BE2C (cell line): ENCODE results near the gene CR1. TPM values are rescaled to one million over a fixed set of nuclear protein-coding genes. Genes with fewer than 3 reads are reported as not detected.
A peak's percentile ranks its signal among the peaks of the same experiment; 100 is the strongest.

Experiments used
- DNase-seq: peaks from one replicate; pipeline ENCODE4 v3.0.0-alpha.2; 2020
- H3K27me3 ChIP-seq: fragments of 250-450 bp; sonication (Bioruptor Pico); 2 replicates; pipeline ENCODE4 v1.5.1; 2020; ENCODE audit warnings: mild to moderate bottlenecking
- H3K36me3 ChIP-seq: fragments of 250-450 bp; sonication (Bioruptor Pico); 2 replicates; pipeline ENCODE4 v1.5.1; 2020; ENCODE audit warnings: mild to moderate bottlenecking
- H3K4me1 ChIP-seq: fragments of 250-450 bp; sonication (Bioruptor Pico); 2 replicates; pipeline ENCODE4 v1.5.1; 2020
- H3K4me3 ChIP-seq: 2 replicates; pipeline ENCODE4 v1.5.1; 2011; ENCODE audit warnings: low read depth, low read length
- H3K9me3 ChIP-seq: fragments of 250-450 bp; sonication (Bioruptor Pico); 2 replicates; pipeline ENCODE4 v1.5.1; 2020
- polyA plus RNA-seq: library from polyadenylated mRNA; unstranded; fragments of >200 nt; gene quantifications from one replicate; pipeline ENCODE4 v1.2.1, GENCODE V29; 2012; ENCODE audit warnings: low read depth, missing spikeins; ENCODE audit not compliant: insufficient read length, insufficient read depth
- TF ChIP-seq, protein P1 (sequence below): IDR thresholded peaks from 2 replicates; pipeline ENCODE4 v1.5.1; 2012; ENCODE audit warnings: mild to moderate bottlenecking, low read depth, low read length

The CR1 gene
- polyA plus RNA-seq, result not detected

DNA sequence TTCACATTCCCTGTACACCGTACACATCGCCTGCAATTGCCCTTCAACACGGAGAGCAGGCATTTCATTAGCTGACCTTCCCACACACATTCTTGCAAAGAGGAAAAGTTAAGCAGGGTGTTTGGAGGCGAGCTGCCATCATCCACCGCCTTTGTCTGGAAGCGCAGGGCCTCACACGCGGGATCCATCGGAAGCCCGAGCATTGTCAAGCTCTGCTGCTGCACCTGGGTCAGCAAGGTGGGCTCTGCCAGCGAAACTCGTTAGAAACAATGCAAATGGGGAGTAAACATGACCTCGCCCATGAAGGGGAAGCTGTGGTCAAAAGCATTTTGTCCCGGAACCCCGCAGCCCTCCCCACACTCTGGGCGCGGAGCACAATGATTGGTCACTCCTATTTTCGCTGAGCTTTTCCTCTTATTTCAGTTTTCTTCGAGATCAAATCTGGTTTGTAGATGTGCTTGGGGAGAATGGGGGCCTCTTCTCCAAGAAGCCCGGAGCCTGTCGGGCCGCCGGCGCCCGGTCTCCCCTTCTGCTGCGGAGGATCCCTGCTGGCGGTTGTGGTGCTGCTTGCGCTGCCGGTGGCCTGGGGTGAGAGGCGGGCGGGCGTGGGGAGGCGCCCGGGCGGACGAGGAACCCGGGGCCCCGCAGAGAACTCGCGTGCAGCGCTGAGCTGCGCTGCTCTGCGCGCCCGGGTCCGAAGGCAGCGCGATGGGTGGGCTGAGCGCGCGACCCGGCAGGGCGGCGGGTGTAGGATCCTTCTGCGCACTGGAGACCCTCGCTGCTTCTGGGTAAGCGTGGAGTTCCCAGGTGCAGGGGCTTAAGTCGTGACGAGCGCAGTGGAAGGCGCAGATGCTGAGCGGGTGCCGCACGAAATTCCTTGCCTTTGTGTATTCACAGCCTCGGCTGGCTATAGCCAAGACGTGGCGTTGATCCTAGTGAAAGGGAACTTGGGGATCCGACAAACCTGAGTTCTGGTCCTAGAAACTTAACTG is at the start of gene CR1:
CR1 (plus strand) TSS at position 357 of the 992 bp plus-strand sequence; CDS start at position 468, 111 bp downstream.
- Histone ChIP-seq H3K27me3 (peaks cover 75% of the 10 kb centered on the region), H3K36me3 (no peaks in the 10 kb centered on the region), H3K4me3 (no peak within 1 kb of the TSS), H3K9me3 (no peaks in the 10 kb centered on the region), H3K4me1 (no peaks in the 10 kb centered on the region)
- TF ChIP-seq, protein P1, sequence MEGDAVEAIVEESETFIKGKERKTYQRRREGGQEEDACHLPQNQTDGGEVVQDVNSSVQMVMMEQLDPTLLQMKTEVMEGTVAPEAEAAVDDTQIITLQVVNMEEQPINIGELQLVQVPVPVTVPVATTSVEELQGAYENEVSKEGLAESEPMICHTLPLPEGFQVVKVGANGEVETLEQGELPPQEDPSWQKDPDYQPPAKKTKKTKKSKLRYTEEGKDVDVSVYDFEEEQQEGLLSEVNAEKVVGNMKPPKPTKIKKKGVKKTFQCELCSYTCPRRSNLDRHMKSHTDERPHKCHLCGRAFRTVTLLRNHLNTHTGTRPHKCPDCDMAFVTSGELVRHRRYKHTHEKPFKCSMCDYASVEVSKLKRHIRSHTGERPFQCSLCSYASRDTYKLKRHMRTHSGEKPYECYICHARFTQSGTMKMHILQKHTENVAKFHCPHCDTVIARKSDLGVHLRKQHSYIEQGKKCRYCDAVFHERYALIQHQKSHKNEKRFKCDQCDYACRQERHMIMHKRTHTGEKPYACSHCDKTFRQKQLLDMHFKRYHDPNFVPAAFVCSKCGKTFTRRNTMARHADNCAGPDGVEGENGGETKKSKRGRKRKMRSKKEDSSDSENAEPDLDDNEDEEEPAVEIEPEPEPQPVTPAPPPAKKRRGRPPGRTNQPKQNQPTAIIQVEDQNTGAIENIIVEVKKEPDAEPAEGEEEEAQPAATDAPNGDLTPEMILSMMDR, result no peak
- peak; percentile 6 for DNase-seq

DNA sequence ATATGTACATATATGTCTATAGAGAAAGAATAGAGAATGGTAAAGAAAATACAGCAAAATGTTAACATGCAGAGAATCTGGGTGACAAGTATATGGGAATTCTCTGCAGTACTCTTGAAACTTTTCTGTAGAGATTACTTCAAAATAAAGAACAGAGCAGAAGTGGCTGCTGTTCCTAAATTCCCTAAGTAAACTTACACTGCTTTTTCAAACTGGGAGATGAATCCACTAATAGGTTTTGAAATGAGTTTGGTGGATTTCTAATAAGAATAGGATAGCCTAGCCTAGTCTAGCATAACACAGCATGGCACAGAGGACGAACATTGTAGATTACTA is 42.3 kb upstream of the CR1 start:
- H3K4me1 ChIP-seq, result no peaks in the 10 kb centered on the region
- DNase-seq, result no peak
- H3K4me3 ChIP-seq, result no peak overlapping the region
- no peaks in the 10 kb centered on the region for H3K36me3 ChIP-seq
- TF ChIP-seq, protein P1, result no peak
- H3K27me3 ChIP-seq, result peaks cover 89% of the 10 kb centered on the region
- H3K9me3 ChIP-seq, result no peaks in the 10 kb centered on the region; the same call in 1 of the 2 replicates

DNA sequence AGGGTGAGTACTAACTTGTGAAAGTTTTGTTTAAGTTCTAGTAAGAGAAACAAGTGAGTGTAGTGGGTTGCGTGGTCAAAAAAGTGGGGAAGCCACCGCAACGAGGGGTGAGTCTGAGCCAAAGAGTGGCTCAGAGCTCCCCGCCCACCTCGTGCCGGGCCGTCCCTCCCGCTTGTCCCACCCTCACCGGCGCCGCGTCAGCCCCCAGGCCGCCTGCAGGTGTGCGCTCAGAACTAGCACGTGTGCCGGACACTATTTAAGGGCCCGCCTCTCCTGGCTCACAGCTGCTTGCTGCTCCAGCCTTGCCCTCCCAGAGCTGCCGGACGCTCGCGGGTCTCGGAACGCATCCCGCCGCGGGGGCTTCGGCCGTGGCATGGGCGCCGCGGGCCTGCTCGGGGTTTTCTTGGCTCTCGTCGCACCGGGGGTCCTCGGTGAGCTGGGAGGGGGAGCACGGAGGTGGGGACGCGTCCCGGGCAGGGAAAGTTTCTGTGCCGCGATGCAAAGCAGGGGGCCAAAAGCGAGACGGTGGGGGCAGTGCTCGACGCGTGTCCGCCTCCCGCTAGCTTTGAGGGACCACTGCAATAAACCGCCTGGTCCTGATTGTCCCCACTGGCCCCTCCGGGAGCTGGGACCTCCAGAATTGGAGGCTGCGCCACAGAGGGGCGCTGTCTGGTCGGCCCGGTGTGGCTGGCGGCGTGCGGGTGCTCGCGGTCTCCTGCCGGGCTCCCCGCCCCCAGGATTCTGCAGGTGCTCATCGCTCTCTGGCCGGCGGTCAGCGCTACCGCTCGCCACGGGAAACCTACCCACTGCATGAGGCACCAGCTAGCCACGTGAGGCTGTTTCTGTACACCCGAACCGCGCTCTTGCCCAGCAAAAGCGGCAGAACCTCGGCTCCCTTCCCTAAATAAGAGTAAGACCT is 41.7 kb upstream of the CR1 start, which contains the start of gene CR2:
CR2 (plus strand) TSS at position 283 of the 919 bp plus-strand sequence; CDS start at position 374, 91 bp downstream.
- no peaks in the 10 kb centered on the region for H3K4me1 ChIP-seq
- peaks cover 84% of the 10 kb centered on the region for H3K27me3 ChIP-seq
- no peaks in the 10 kb centered on the region for H3K36me3 ChIP-seq
- DNase-seq, result peak; percentile 7
- H3K9me3 ChIP-seq, result no peaks in the 10 kb centered on the region; the same call in 1 of the 2 replicates
- TF ChIP-seq, protein P1, result no peak
- H3K4me3 ChIP-seq, result no peak within 1 kb of the TSS

DNA sequence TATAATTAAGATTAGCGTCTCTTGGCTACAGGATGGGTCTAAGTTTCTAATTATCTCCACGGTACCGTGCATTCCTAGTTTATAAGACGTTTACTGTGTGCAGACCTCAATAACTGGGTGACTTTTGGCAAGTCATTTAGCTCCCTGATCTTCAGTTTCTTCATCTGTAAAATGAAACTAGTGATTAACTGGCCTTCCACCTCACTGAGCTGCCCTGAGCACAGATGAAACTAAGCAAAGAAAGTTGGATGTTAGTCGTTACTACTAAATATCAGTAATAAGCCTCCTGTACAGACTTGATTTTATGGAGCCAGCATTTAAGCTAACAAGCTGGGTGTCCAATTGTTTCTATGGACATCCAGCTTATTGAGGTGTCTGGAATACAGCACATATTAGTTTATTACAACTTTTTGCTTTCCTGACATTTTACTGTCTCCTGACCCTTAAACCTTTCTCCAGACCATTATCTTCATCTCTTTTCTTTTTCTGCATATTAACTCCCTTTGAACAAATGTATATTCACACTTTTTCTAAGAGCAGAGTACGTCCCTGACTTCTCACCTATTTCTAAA is 40.7 kb upstream of the CR1 start:
- Histone ChIP-seq H3K27me3 (peaks cover 75% of the 10 kb centered on the region), H3K4me1 (no peaks in the 10 kb centered on the region), H3K4me3 (no peak overlapping the region), H3K9me3 (no peaks in the 10 kb centered on the region; the same call in 1 of the 2 replicates), H3K36me3 (no peaks in the 10 kb centered on the region)
- DNase-seq, result no peak
- TF ChIP-seq, protein P1, result no peak

DNA sequence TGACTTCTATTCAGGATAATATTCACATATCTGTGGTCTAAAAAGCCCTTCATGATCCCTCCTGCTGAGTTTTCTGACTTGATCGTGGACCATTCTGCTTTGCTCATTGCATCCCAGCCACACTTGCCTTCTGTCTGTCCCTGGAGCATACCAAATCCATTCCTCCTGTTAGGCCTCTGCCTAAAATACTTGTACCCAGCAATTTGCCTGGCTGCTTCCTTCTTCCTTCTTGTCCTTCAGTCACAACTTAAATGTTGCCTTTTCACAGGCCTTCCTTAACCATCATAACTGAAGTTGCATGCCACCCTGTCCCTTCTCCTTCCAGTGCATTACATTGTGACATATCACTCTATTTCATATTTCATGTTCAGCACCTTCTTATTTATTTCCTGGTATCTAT is 37.5 kb upstream of the CR1 start:
- no peaks in the 10 kb centered on the region; the same call in 1 of the 2 replicates for H3K9me3 ChIP-seq
- DNase-seq, result no peak
- no peaks in the 10 kb centered on the region for H3K36me3 ChIP-seq
- peaks cover 62% of the 10 kb centered on the region for H3K27me3 ChIP-seq
- no peak overlapping the region for H3K4me3 ChIP-seq
- H3K4me1 ChIP-seq, result no peaks in the 10 kb centered on the region
- TF ChIP-seq, protein P1, result no peak
